Neural cell (in vitro differentiated cells): ENCODE results near the gene SAMSN1. TPM values are rescaled to one million over a fixed set of nuclear protein-coding genes. Genes with fewer than 3 reads are reported as not detected.
A peak's percentile ranks its signal among the peaks of the same experiment; 100 is the strongest.

ENCODE experiments used
- H2AFZ ChIP-seq: fragments of 200-600, 300-800 bp; sonication (generic), shearing (Covaris generic); 2 replicates; pipeline ENCODE4 v1.6.0; 2014; ENCODE audit warnings: low read depth, mild to moderate bottlenecking, antibody characterized with exemption, low read length, moderate library complexity
- H3F3A ChIP-seq: fragments of 200-600 bp; shearing (Covaris generic); 2 replicates; pipeline ENCODE4 v1.6.1; 2016; ENCODE audit warnings: mild to moderate bottlenecking, moderate library complexity, mixed read lengths, antibody characterized with exemption, low read length; ENCODE audit not compliant: insufficient read depth, poor library complexity, severe bottlenecking
- H3K27ac ChIP-seq: fragments of 200-600, 300-800 bp; sonication (generic), shearing (Covaris generic); 2 replicates; pipeline ENCODE4 v1.5.1; 2014; ENCODE audit warnings: mild to moderate bottlenecking, low read length, moderate library complexity
- H3K27me3 ChIP-seq: fragments of 300-800, 200-600 bp; sonication (generic), shearing (Covaris generic); 2 replicates; pipeline ENCODE4 v1.6.0; 2014; ENCODE audit warnings: mild to moderate bottlenecking, low read depth, low read length, moderate library complexity; ENCODE audit not compliant: insufficient read depth
- H3K36me3 ChIP-seq: fragments of 300-800, 200-600 bp; sonication (generic), shearing (Covaris generic); 2 replicates; pipeline ENCODE4 v1.5.1; 2014; ENCODE audit warnings: mild to moderate bottlenecking, antibody characterized with exemption, low read length, moderate library complexity; ENCODE audit not compliant: insufficient read depth
- H3K4me2 ChIP-seq: fragments of 300-800, 200-600 bp; sonication (generic), shearing (Covaris generic); 2 replicates; pipeline ENCODE4 v1.6.0; 2014; ENCODE audit warnings: mild to moderate bottlenecking, low read length
- H3K4me3 ChIP-seq: fragments of 300-800, 200-600 bp; sonication (generic), shearing (Covaris generic); 2 replicates; pipeline ENCODE4 v1.5.1; 2014; ENCODE audit warnings: mild to moderate bottlenecking, low read length, moderate library complexity
- H3K79me2 ChIP-seq: fragments of 200-600 bp; shearing (Covaris generic); replicated peaks from 2 replicates; pipeline ENCODE4 v1.6.0; 2014; ENCODE audit warnings: mild to moderate bottlenecking, low read length, moderate library complexity; ENCODE audit not compliant: insufficient read depth
- H3K9ac ChIP-seq: fragments of 300-800, 200-600 bp; sonication (generic), shearing (Covaris generic); 2 replicates; pipeline ENCODE4 v1.6.1; 2016; ENCODE audit warnings: mild to moderate bottlenecking, low read length, mixed read lengths
- H3K9me2 ChIP-seq: fragments of 200-600 bp; shearing (Covaris generic); 2 replicates; pipeline ENCODE4 v1.6.1; 2016; ENCODE audit warnings: mild to moderate bottlenecking, low read length, mixed read lengths; ENCODE audit not compliant: insufficient read depth
- H3K9me3 ChIP-seq: fragments of 200-600, 300-800 bp; sonication (generic), shearing (Covaris generic); 2 replicates; pipeline ENCODE4 v1.6.1; 2016; ENCODE audit warnings: mild to moderate bottlenecking, mixed run types, low read length, moderate library complexity, mixed read lengths
- H4K20me1 ChIP-seq: fragments of 200-600 bp; shearing (Covaris generic); 2 replicates; pipeline ENCODE4 v1.6.1; 2016; ENCODE audit warnings: mild to moderate bottlenecking, mixed run types; ENCODE audit not compliant: insufficient read depth
- EP300 ChIP-seq: fragments of 450-650 bp; conservative IDR thresholded peaks from 2 replicates; pipeline ENCODE4 v1.6.1; 2014; ENCODE audit warnings: antibody characterized with exemption, mild to moderate bottlenecking, moderate library complexity; ENCODE audit not compliant: poor library complexity, severe bottlenecking
- EZH2 ChIP-seq: fragments of 200-600, 300-800 bp; shearing (Covaris generic), sonication (generic); IDR thresholded peaks from 2 replicates; pipeline ENCODE4 v1.6.1; 2014; ENCODE audit warnings: antibody characterized with exemption, low read length, borderline replicate concordance, mild to moderate bottlenecking; ENCODE audit not compliant: insufficient read depth, poor library complexity, severe bottlenecking
- MXI1 ChIP-seq: fragments of 450-650 bp; conservative IDR thresholded peaks from 2 replicates; pipeline ENCODE4 v1.6.1; 2014; ENCODE audit warnings: antibody characterized with exemption, mild to moderate bottlenecking; ENCODE audit not compliant: poor library complexity, severe bottlenecking
- POLR2AphosphoS5 ChIP-seq: IDR thresholded peaks from 2 replicates; pipeline ENCODE4 v1.6.1; 2012
- RAD21 ChIP-seq: fragments of 450-650 bp; conservative IDR thresholded peaks from 2 replicates; pipeline ENCODE4 v1.6.1; 2014; ENCODE audit warnings: antibody characterized with exemption, mild to moderate bottlenecking, moderate library complexity
- SMC3 ChIP-seq: fragments of 450-650 bp; conservative IDR thresholded peaks from 2 replicates; pipeline ENCODE4 v1.6.1; 2014; ENCODE audit warnings: antibody characterized with exemption, mild to moderate bottlenecking, moderate library complexity; ENCODE audit not compliant: poor library complexity
- TAF1 ChIP-seq: IDR thresholded peaks from 2 replicates; pipeline ENCODE4 v1.6.1; 2012; ENCODE audit warnings: low read depth
- polyA plus RNA-seq: library from polyadenylated mRNA; depleted of rRNA; stranded (reverse); fragments of >200 nt; gene quantifications from 2 replicates; pipeline ENCODE4 v1.2.3, GENCODE V29; 2014
- TF ChIP-seq, protein P1 (sequence below): fragments of 450-650 bp; IDR thresholded peaks from 2 replicates; pipeline ENCODE4 v1.5.1; 2014; ENCODE audit warnings: antibody characterized with exemption, mild to moderate bottlenecking, moderate library complexity; ENCODE audit not compliant: poor library complexity, severe bottlenecking
- TF ChIP-seq, protein P2 (sequence below): IDR thresholded peaks from 2 replicates; pipeline ENCODE4 v1.6.1; 2012; ENCODE audit warnings: borderline replicate concordance

SAMSN1 gene
- polyA plus RNA-seq, 1 donor from 2014 or later = 18.2 TPM

DNA sequence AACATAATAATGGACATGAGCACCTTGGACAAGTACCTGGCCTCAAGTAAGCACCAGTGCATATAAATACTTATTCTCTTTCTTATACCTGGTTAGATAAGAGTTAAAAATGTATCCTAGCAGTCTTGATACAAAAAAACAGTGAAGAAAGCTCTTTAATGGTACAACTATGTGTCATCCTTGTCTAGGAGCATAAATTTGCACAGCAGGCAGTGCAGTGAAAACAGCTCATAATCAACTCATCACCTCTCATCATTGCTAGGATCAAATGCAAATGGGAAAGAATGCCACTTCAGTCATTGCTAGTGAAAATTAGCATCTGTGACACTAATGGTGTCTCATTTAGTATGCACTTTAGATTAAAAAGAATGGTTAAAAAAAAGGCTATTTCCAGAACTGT lies 7.6 kb downstream of the SAMSN1 start:
- Histone ChIP-seq H4K20me1 (no peaks in the 10 kb centered on the region), H3K79me2 (no peaks in the 10 kb centered on the region), H3K9ac (peak overlapping the region; percentile 35), H2AFZ (no peak overlapping the region), H3F3A (peaks cover 5% of the 10 kb centered on the region), H3K9me2 (no peaks in the 10 kb centered on the region), H3K4me2 (peak overlapping the region; percentile 42), H3K4me3 (peak overlapping the region; percentile 30), H3K9me3 (no peaks in the 10 kb centered on the region), H3K36me3 (no peaks in the 10 kb centered on the region), H3K27me3 (no peaks in the 10 kb centered on the region), H3K27ac (peak overlapping the region; percentile 96)
- TF ChIP-seq, protein P1, sequence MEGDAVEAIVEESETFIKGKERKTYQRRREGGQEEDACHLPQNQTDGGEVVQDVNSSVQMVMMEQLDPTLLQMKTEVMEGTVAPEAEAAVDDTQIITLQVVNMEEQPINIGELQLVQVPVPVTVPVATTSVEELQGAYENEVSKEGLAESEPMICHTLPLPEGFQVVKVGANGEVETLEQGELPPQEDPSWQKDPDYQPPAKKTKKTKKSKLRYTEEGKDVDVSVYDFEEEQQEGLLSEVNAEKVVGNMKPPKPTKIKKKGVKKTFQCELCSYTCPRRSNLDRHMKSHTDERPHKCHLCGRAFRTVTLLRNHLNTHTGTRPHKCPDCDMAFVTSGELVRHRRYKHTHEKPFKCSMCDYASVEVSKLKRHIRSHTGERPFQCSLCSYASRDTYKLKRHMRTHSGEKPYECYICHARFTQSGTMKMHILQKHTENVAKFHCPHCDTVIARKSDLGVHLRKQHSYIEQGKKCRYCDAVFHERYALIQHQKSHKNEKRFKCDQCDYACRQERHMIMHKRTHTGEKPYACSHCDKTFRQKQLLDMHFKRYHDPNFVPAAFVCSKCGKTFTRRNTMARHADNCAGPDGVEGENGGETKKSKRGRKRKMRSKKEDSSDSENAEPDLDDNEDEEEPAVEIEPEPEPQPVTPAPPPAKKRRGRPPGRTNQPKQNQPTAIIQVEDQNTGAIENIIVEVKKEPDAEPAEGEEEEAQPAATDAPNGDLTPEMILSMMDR = no peak
- TF ChIP-seq TAF1 (no peak), EZH2 (no peak), SMC3 (peak; percentile 44), POLR2AphosphoS5 (peak; percentile 98), EP300 (peak; percentile 99), MXI1 (no peak), RAD21 (peak; percentile 61)
- TF ChIP-seq, protein P2, sequence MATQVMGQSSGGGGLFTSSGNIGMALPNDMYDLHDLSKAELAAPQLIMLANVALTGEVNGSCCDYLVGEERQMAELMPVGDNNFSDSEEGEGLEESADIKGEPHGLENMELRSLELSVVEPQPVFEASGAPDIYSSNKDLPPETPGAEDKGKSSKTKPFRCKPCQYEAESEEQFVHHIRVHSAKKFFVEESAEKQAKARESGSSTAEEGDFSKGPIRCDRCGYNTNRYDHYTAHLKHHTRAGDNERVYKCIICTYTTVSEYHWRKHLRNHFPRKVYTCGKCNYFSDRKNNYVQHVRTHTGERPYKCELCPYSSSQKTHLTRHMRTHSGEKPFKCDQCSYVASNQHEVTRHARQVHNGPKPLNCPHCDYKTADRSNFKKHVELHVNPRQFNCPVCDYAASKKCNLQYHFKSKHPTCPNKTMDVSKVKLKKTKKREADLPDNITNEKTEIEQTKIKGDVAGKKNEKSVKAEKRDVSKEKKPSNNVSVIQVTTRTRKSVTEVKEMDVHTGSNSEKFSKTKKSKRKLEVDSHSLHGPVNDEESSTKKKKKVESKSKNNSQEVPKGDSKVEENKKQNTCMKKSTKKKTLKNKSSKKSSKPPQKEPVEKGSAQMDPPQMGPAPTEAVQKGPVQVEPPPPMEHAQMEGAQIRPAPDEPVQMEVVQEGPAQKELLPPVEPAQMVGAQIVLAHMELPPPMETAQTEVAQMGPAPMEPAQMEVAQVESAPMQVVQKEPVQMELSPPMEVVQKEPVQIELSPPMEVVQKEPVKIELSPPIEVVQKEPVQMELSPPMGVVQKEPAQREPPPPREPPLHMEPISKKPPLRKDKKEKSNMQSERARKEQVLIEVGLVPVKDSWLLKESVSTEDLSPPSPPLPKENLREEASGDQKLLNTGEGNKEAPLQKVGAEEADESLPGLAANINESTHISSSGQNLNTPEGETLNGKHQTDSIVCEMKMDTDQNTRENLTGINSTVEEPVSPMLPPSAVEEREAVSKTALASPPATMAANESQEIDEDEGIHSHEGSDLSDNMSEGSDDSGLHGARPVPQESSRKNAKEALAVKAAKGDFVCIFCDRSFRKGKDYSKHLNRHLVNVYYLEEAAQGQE = peak; percentile 85

DNA sequence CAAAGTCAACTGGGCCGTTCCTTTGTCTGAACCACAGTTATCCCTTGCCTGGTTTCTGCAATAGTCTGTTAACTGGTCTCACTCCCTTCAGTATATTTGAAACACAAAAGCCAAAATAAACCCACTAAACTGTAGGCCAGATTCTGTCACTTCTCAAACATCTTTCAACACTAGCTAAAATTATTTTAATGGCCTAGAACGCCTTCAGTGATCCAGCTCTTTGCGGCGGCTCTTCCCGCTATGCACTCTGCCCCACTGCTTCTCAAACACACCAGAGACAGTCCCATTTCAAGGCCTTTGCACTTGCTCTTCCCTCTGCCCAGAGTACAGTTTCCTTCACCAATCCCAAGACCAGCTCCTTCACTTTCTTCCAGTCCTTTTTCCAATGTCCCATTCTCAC lies 9.2 kb downstream of the SAMSN1 start:
- TF ChIP-seq TAF1 (no peak), POLR2AphosphoS5 (no peak), EP300 (no peak), MXI1 (no peak), SMC3 (no peak), RAD21 (no peak), EZH2 (no peak)
- TF ChIP-seq, protein P2 = no peak
- TF ChIP-seq, protein P1 = no peak
- no peak overlapping the region for H2AFZ ChIP-seq

More for the DNA sequence above, 9.2 kb downstream of the SAMSN1 start:
- Histone ChIP-seq H3K27ac (peak overlapping the region; percentile 79), H3F3A (peaks cover 5% of the 10 kb centered on the region), H4K20me1 (no peaks in the 10 kb centered on the region), H3K4me3 (no peak overlapping the region), H3K4me2 (no peak overlapping the region), H3K9me2 (no peaks in the 10 kb centered on the region), H3K9ac (no peak overlapping the region), H3K79me2 (no peaks in the 10 kb centered on the region), H3K27me3 (no peaks in the 10 kb centered on the region), H3K9me3 (no peaks in the 10 kb centered on the region), H3K36me3 (no peaks in the 10 kb centered on the region)
